ENCODE results near the gene COMMD6.

Gene COMMD6

GRCh38 chr13:75566658-75567057 is 29.0 kb upstream of the COMMD6 start:
- H3K4me3 ChIP-seq (ENCODE audit: low read depth, low read length), result no peak overlapping the region
- in situ Hi-C loops (cut with HindIII; ENCODE audit: low sequenced_read_pairs), result no loop called here
- TF ChIP-seq, protein P1, sequence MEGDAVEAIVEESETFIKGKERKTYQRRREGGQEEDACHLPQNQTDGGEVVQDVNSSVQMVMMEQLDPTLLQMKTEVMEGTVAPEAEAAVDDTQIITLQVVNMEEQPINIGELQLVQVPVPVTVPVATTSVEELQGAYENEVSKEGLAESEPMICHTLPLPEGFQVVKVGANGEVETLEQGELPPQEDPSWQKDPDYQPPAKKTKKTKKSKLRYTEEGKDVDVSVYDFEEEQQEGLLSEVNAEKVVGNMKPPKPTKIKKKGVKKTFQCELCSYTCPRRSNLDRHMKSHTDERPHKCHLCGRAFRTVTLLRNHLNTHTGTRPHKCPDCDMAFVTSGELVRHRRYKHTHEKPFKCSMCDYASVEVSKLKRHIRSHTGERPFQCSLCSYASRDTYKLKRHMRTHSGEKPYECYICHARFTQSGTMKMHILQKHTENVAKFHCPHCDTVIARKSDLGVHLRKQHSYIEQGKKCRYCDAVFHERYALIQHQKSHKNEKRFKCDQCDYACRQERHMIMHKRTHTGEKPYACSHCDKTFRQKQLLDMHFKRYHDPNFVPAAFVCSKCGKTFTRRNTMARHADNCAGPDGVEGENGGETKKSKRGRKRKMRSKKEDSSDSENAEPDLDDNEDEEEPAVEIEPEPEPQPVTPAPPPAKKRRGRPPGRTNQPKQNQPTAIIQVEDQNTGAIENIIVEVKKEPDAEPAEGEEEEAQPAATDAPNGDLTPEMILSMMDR (IDR thresholded peaks at IDR 0.05; ENCODE audit: low read depth, low read length), result peak; percentile 45
- DNase-seq (ENCODE audit: low read depth, low spot score), result peak; percentile 67

- no peak for DNase-seq (ENCODE audit: low read depth, low spot score)
These were observed 20.7 kb upstream of the COMMD6 start for GRCh38 chr13:75558145-75558840.

GRCh38 chr13:75556961-75557360 is 19.3 kb upstream of the COMMD6 start:
- in situ Hi-C loops (cut with HindIII; ENCODE audit: low sequenced_read_pairs), result no loop called here
- TF ChIP-seq, protein P1 (IDR thresholded peaks at IDR 0.05; ENCODE audit: low read depth, low read length), result no peak
- DNase-seq (ENCODE audit: low read depth, low spot score), result no peak

More at GRCh38 chr13:75558145-75558840, 20.7 kb upstream of the COMMD6 start:
- H3K4me3 ChIP-seq (ENCODE audit: low read depth, low read length), result no peak overlapping the region
- in situ Hi-C loops (cut with HindIII; ENCODE audit: low sequenced_read_pairs), result no loop called here
- TF ChIP-seq, protein P1 (IDR thresholded peaks at IDR 0.05; ENCODE audit: low read depth, low read length), result no peak

GRCh38 chr13:75555836-75556235 is 18.2 kb upstream of the COMMD6 start:
- TF ChIP-seq, protein P1 (IDR thresholded peaks at IDR 0.05; ENCODE audit: low read depth, low read length), result no peak
- H3K4me3 ChIP-seq (ENCODE audit: low read depth, low read length), result no peak overlapping the region
- in situ Hi-C loops (cut with HindIII; ENCODE audit: low sequenced_read_pairs), result no loop called here
- DNase-seq (ENCODE audit: low read depth, low spot score), result no peak

More at GRCh38 chr13:75556961-75557360, 19.3 kb upstream of the COMMD6 start:
- no peak overlapping the region for H3K4me3 ChIP-seq (ENCODE audit: low read depth, low read length)

- no peak overlapping the region for H3K4me3 ChIP-seq (ENCODE audit: low read depth, low read length)
- in situ Hi-C loops (cut with HindIII; ENCODE audit: low sequenced_read_pairs), result no loop called here
- TF ChIP-seq, protein P1 (IDR thresholded peaks at IDR 0.05; ENCODE audit: low read depth, low read length), result no peak
- no peak for DNase-seq (ENCODE audit: low read depth, low spot score)
These were observed 17.3 kb upstream of the COMMD6 start for GRCh38 chr13:75554981-75555380.

DNA sequence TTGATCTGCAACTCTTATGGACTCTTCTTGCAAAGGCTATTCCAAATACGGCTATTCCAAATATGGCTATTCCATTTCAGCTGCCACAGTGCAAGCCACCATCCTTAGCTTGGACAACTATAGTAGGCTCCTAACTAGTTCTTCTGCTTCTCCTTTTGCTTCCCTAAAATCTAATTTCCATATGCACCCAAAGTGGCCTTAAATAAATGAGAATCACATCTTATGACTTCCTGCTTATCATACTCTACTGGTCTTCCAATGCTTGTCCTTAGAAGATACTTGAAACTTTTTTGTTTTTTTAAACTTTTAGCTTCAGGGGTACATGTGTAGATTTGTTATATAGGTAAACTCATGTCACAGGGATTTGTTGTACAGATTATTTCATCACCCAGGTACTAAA is 16.8 kb upstream of the COMMD6 start:
- DNase-seq (ENCODE audit: low read depth, low spot score), result no peak
- in situ Hi-C loops (cut with HindIII; ENCODE audit: low sequenced_read_pairs), result no loop called here
- H3K4me3 ChIP-seq (ENCODE audit: low read depth, low read length), result no peak overlapping the region
- TF ChIP-seq, protein P1 (IDR thresholded peaks at IDR 0.05; ENCODE audit: low read depth, low read length), result no peak
